Nephron (organoid): ENCODE measurements around the gene DEAF1.

Experiments used
- H3K27ac Mint-ChIP-seq, 3 experiments: 2 replicates each; pipeline ENCODE4 v1.8.0; 2020; ENCODE audit warnings: mixed read lengths in 3 of 3, mild to moderate bottlenecking in 2 of 3, moderate library complexity in 1 of 3
- H3K27me3 Mint-ChIP-seq: 2 replicates; pipeline ENCODE4 v1.8.0; 2021; ENCODE audit warnings: low read depth, mild to moderate bottlenecking, moderate library complexity, mixed read lengths
- H3K36me3 Mint-ChIP-seq: 2 replicates; pipeline ENCODE4 v1.8.0; 2020; ENCODE audit warnings: low read depth, mixed read lengths
- H3K4me1 Mint-ChIP-seq: 2 replicates; pipeline ENCODE4 v1.8.0; 2020; ENCODE audit warnings: mixed read lengths
- H3K4me3 Mint-ChIP-seq, 3 experiments: 2 replicates each; pipeline ENCODE4 v1.8.0; 2020; ENCODE audit warnings: mild to moderate bottlenecking in 3 of 3, mixed read lengths in 3 of 3, moderate library complexity in 2 of 3
- H3K9me3 Mint-ChIP-seq: 2 replicates; pipeline ENCODE4 v1.8.0; 2020; ENCODE audit warnings: mixed read lengths
- CTCF ChIP-seq, 3 experiments: fragments of 200-600 bp; sonication (generic); IDR thresholded peaks; one replicate each; pipeline ENCODE4 v1.5.0; 2021; ENCODE audit warnings: antibody characterized with exemption in 3 of 3; ENCODE audit not compliant: unreplicated experiment in 3 of 3

DEAF1 gene

GRCh38 chr11:623999-624704 lies 70.9 kb downstream of the DEAF1 start:
- peak overlapping the region in 1 of 3 experiments; percentile 25 for H3K4me3 Mint-ChIP-seq
- H3K9me3 Mint-ChIP-seq = no peaks in the 10 kb centered on the region
- peaks cover 5% of the 10 kb centered on the region for H3K36me3 Mint-ChIP-seq
- H3K27ac Mint-ChIP-seq = no peak overlapping the region
- no peak for TF ChIP-seq CTCF (IDR thresholded peaks at IDR 0.05; ENCODE audit: unreplicated experiment in 3 of 3)
- H3K27me3 Mint-ChIP-seq = peaks cover 32% of the 10 kb centered on the region
- H3K4me1 Mint-ChIP-seq = peaks cover 17% of the 10 kb centered on the region

- Mint-ChIP-seq H3K4me3 (peak overlapping the region in 2 of 3 experiments; percentile 19 to 57), H3K36me3 (peaks cover 2% of the 10 kb centered on the region), H3K4me1 (peaks cover 10% of the 10 kb centered on the region), H3K9me3 (no peaks in the 10 kb centered on the region), H3K27me3 (peaks cover 24% of the 10 kb centered on the region), H3K27ac (peak overlapping the region in 1 of 3 experiments; percentile 58)
- no peak for TF ChIP-seq CTCF (IDR thresholded peaks at IDR 0.05; ENCODE audit: unreplicated experiment in 3 of 3)
Observed at GRCh38 chr11:623349-623869, 71.6 kb downstream of the DEAF1 start.

GRCh38 chr11:621838-622237 lies 73.2 kb downstream of the DEAF1 start:
- peaks cover 14% of the 10 kb centered on the region for H3K27me3 Mint-ChIP-seq
- TF ChIP-seq CTCF (IDR thresholded peaks at IDR 0.05; ENCODE audit: unreplicated experiment in 3 of 3) = no peak
- H3K4me3 Mint-ChIP-seq = no peak overlapping the region
- no peaks in the 10 kb centered on the region for H3K4me1 Mint-ChIP-seq
- H3K27ac Mint-ChIP-seq = no peak overlapping the region
- H3K9me3 Mint-ChIP-seq = no peaks in the 10 kb centered on the region
- no peaks in the 10 kb centered on the region for H3K36me3 Mint-ChIP-seq

DNA sequence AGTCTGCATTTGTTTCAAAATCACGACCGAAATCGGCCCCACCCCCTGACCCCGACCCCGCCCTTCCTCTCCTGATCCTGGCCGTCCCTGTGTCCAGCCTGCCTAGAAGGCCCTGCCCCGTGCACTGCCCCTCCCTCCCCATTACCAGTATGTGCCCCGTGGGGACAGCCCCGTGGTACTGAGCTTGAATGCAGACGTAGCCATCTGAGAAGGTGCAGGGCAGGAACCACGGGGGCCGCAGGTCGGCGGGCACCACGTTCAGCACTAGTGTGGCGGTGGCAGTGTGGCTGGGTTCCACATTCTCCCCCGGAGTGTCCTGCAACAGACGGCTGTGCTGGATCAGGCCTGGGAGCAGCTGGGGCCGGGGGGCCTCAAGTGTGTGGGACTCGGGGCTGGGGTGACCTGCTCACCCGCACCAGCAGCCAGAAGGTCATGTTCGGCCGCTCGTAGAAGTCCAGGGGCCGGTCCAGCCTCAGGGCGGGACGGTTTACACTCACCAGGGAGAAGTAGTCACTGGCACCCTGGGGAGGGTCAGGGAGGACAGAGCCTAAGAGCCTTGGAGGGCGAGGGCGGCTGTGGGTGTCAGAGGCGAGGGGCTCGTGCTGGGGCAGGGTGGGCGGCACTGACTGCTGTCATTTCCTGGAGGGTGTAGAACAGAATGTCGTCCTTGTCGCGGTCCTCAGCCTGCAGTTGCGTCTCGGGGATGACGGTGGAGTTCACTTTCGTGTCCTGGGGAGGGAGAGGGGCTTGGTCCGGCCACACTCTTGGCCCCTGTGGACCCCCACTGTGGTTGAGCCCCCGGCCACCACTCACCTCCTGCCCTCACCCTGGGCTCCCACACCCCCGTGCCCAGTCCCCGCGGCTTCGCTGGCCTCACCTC lies 73.8 kb downstream of the DEAF1 start:
- TF ChIP-seq CTCF (IDR thresholded peaks at IDR 0.05; ENCODE audit: unreplicated experiment in 3 of 3) = no peak
- H3K27ac Mint-ChIP-seq = no peak overlapping the region
- H3K4me1 Mint-ChIP-seq = no peaks in the 10 kb centered on the region
- H3K36me3 Mint-ChIP-seq = no peaks in the 10 kb centered on the region
- no peak overlapping the region for H3K4me3 Mint-ChIP-seq
- H3K9me3 Mint-ChIP-seq = no peaks in the 10 kb centered on the region
- peaks cover 14% of the 10 kb centered on the region for H3K27me3 Mint-ChIP-seq

DNA sequence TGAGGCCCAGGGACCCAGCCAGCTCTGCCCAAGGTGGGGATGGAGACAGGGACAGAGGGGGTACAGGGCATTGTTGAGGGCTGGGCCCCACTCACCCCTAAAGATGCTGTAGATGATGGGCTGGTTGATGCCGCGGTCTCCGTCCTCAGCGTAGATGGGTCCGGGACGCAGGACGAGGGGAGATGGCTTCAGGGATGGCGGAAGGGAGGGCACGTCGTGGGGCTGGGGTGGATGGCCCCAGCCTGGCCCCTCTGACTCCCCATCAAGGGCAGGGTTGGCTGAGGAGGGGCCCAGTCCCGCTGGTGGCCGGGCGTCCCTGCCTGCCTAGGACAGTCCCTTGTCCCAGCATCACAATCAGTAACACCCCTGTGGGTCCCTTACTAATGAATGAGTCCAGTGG lies 74.8 kb downstream of the DEAF1 start:
- Mint-ChIP-seq H3K4me3 (no peak overlapping the region), H3K4me1 (peaks cover 5% of the 10 kb centered on the region), H3K27ac (no peak overlapping the region), H3K27me3 (peaks cover 9% of the 10 kb centered on the region), H3K9me3 (no peaks in the 10 kb centered on the region), H3K36me3 (no peaks in the 10 kb centered on the region)
- TF ChIP-seq CTCF (IDR thresholded peaks at IDR 0.05; ENCODE audit: unreplicated experiment in 3 of 3) = no peak
